Measurements from ENCODE around the gene B3GALT5. TPM values are rescaled to one million over a fixed set of nuclear protein-coding genes. Genes with fewer than 3 reads are reported as not detected.
A peak's percentile ranks its signal among the peaks of the same experiment; 100 is the strongest.

The B3GALT5 gene
- total and polyA plus RNA-seq, 12 donors = 0.07 to 0.60 (median 0.25) TPM; not detected in 2

- no peaks in the 10 kb centered on the region for H3K36me3 ChIP-seq (replicated peaks in 1 of 2)
- TF ChIP-seq POLR2A (IDR thresholded peaks at IDR 0.05) = no peak
- TF ChIP-seq CTCF (IDR thresholded peaks at IDR 0.05) = no peak
- no peaks in the 10 kb centered on the region for H3K4me1 ChIP-seq (replicated peaks in 1 of 2)
- H3K4me3 ChIP-seq = no peak overlapping the region
- peaks cover 0 to 10% (median 0%) of the 10 kb centered on the region in 3 donors for H3K9me3 ChIP-seq (replicated peaks in 1 of 3)
- intact Hi-C loops (cut with DNase I) = loop anchor here in 1 of 2 donors (5.0 kb wide), 1 partner anchor 112 kb away; no protein-coding TSS in a partner anchor
- 77 to 81% (median 77%) methylated on average over 7 of the region's 7 CpGs for WGBS, 4 donors
- H3K27me3 ChIP-seq = no peaks in the 10 kb centered on the region
- DNase-seq = peak in 1 of 7 donors; percentile 30
- H3K27ac ChIP-seq = no peak overlapping the region
These were observed 38.1 kb downstream of the B3GALT5 start for GRCh38 chr21:39650801-39651200.

- WGBS, 4 donors = 89 to 93% (median 90%) methylated on average over 2 to 3 of the region's 3 CpGs
- no peak overlapping the region for H3K4me3 ChIP-seq
- no peaks in the 10 kb centered on the region for H3K4me1 ChIP-seq (replicated peaks in 1 of 2)
- intact Hi-C loops (cut with DNase I) = loop anchor here in 1 of 2 donors (5.0 kb wide), 1 partner anchor 111 kb away; no protein-coding TSS in a partner anchor
- no peaks in the 10 kb centered on the region for H3K27me3 ChIP-seq
- peak in 1 of 7 donors; percentile 7 for DNase-seq
- no peak overlapping the region for H3K27ac ChIP-seq
- H3K36me3 ChIP-seq (replicated peaks in 1 of 2) = no peaks in the 10 kb centered on the region
- TF ChIP-seq POLR2A (IDR thresholded peaks at IDR 0.05) (no peak), CTCF (IDR thresholded peaks at IDR 0.05) (no peak)
- H3K9me3 ChIP-seq (replicated peaks in 1 of 3) = peaks cover 0 to 10% (median 0%) of the 10 kb centered on the region in 3 donors
These were observed 38.5 kb downstream of the B3GALT5 start for GRCh38 chr21:39651206-39651605.

- WGBS, 4 donors = 60 to 80% (median 77%) methylated on average over 2 to 3 of the region's 3 CpGs
- TF ChIP-seq CTCF (IDR thresholded peaks at IDR 0.05) (no peak), POLR2A (IDR thresholded peaks at IDR 0.05) (no peak)
- Histone ChIP-seq H3K4me3 (no peak overlapping the region), H3K27me3 (no peaks in the 10 kb centered on the region), H3K27ac (no peak overlapping the region), H3K4me1 (replicated peaks in 1 of 2) (no peaks in the 10 kb centered on the region), H3K36me3 (replicated peaks in 1 of 2) (no peaks in the 10 kb centered on the region), H3K9me3 (replicated peaks in 1 of 3) (peaks cover 0 to 10% (median 0%) of the 10 kb centered on the region in 3 donors)
- intact Hi-C loops (cut with DNase I) = loop anchor here in 1 of 2 donors (5.0 kb wide), 1 partner anchor 107 kb away; no protein-coding TSS in a partner anchor
- no peak for DNase-seq
These were observed 42.2 kb downstream of the B3GALT5 start for GRCh38 chr21:39654951-39655350.

- Histone ChIP-seq H3K9me3 (replicated peaks in 1 of 3) (peaks cover 0 to 10% (median 0%) of the 10 kb centered on the region in 3 donors), H3K27ac (no peak overlapping the region), H3K27me3 (no peaks in the 10 kb centered on the region), H3K4me3 (no peak overlapping the region), H3K36me3 (replicated peaks in 1 of 2) (no peaks in the 10 kb centered on the region), H3K4me1 (replicated peaks in 1 of 2) (no peaks in the 10 kb centered on the region)
- no peak for DNase-seq
- WGBS, 4 donors = 77 to 87% (median 83%) methylated on average over 5 to 11 of the region's 11 CpGs
- intact Hi-C loops (cut with DNase I) = no loop called here
- TF ChIP-seq POLR2A (IDR thresholded peaks at IDR 0.05) (no peak), CTCF (IDR thresholded peaks at IDR 0.05) (no peak)
These were observed 42.8 kb downstream of the B3GALT5 start for GRCh38 chr21:39655589-39655988.

Data from adrenal gland (tissue), 12 donors.